Measurements from ENCODE around the gene DESI1. TPM values are rescaled to one million over a fixed set of nuclear protein-coding genes. Genes with fewer than 3 reads are reported as not detected.
"Not testable (repeated sequence)": the region's sequence is repeated elsewhere in the genome, so short reads cannot be mapped to it uniquely, and the experiment has no call there.

DESI1 gene
- polyA plus RNA-seq, 3 donors = 23.6 to 25.6 (median 24.2) TPM

DNA sequence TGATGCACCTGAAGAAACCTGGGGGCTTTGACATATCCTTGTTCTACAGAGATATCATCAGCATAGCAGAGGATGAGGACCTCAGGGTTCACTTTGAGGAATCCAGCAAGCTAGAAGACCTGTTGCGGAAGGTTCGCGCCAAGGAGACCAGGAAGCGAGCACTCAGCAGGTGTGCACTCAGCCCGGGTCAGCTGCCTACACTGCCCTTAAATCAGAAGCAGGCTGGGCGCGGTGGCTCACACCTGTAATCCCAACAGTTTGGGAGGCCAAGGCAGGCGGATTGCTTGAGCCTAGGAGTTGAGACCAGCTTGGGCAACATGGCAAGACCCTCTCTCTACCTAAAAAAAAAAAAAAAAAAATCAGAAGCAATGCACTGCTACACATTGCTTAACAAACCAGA is 16.8 kb upstream of the DESI1 start:
- not testable (repeated sequence) for DNase-seq (ENCODE audit: low read depth in 3 of 3, low spot score in 2 of 3)

GRCh38 chr22:41636467-41636866 is 15.6 kb upstream of the DESI1 start:
- no peak for DNase-seq (ENCODE audit: low read depth in 3 of 3, low spot score in 2 of 3)

DNA sequence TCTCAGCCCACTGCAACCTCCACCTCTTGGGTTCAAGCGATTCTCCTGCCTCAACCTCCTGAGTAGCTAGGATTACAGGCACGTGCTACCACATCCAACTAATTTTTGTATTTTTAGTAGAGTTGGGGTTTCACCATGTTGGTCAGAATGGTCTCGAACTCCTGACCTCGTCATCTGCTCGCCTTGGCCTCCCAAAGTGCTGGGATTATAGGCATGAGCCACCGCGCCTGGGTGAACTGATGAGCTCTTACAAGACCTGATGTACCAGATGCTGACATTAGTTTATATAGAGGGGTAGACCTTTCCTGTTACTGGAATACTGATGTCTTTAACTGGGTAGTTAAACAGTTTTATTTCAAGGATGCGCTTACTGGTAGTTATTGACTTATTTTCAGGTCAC is 13.8 kb upstream of the DESI1 start:
- not testable (repeated sequence) for DNase-seq (ENCODE audit: low read depth in 3 of 3, low spot score in 2 of 3)

- DNase-seq (ENCODE audit: low read depth in 3 of 3, low spot score in 2 of 3) = not testable (repeated sequence)
Observed at GRCh38 chr22:41631615-41632014, 10.8 kb upstream of the DESI1 start.

DNA sequence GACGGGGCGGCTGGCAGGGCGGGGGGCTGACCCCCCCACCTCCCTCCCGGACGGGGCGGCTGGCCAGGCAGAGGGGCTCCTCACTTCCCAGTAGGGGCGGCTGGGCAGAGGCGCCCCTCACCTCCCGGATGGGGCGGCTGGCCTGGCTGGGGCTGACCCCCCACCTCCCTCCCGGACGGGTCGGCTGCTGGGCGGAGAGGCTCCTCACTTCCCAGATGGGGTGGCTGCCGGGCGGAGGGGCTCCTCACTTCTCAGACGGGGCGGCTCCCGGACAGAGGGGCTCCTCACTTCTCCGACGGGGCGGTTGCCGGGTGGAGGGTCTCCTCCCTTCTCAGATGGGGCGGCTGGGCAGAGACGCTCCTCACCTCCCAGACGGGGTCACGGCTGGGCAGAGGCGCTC is 10.3 kb upstream of the DESI1 start:
- DNase-seq (ENCODE audit: low read depth in 3 of 3, low spot score in 2 of 3) = not testable (repeated sequence)

DNA sequence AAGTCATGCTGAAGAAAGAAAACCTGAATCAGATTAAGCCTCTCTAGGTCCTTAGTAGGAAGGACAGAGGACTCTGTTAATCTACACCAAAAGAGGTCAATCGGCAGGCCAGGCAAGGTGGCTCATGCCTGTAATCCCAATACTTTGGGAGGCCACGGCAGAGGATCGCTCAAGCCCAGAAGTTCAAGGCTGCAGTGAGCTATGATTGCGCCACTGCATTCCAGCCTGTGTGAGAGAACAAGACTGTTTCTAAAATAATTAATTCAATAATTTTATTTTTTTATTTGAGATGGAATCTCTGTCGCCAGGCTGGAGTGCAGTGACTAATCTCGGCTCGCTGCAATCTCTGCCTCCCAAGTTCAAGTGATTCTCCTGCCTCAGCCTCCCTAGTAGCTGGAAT is 4.7 kb upstream of the DESI1 start:
- DNase-seq (ENCODE audit: low read depth in 3 of 3, low spot score in 2 of 3) = no peak

DNA sequence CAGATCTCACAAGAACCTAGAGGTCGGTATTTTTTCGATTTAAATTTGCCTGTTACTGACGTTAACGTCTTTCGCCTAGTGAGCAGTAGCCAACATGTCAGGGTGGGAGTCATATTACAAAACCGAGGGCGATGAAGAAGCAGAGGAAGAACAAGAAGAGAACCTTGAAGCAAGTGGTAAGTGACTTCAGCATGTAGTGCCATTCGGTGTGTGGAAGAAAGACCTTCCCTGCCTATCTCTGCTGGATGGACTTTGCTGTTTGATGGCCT is 1.0 kb upstream of the DESI1 start:
- DNase-seq (ENCODE audit: low read depth in 3 of 3, low spot score in 2 of 3) = no peak

DNA sequence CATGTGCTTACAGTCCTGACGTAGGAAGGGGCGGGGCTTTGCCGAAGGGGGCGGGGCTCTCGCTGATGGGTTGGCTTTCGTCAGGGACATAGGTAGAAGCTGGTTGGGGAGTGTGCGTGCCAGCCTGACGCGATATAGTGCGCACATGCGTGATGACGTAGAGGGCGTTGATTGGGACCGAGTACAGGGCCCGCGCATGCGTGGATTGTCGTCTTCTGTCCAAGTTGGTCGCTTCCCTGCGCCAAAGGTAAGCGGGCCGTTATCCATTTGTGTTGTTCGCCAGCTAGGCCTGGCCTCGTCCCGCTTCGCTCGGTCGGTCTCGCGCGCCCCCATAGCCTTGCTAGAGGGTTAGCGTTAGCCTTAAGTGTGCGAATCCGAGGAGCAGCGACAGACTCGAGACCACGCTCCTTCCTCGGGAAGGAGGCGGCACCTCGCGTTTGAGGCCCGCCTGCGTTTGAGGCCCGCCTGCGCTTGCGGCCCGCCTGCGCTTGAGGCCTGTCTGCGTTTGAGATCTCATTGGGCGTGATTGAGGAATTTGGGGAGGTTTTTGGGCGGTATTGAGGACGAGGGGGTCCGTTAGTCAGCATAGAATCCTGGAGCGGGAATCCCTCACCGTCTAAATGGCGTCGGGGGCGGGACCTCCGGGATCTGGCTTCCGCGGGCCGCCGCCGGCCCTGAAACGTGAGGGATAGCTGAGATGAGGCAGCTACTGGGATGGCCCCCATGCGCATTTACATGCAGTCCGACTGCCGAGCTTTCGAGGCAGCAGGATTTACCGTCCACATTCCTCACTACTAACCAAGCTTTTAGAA is 462 bp upstream of the DESI1 start, which contains the start of gene XRCC6:
TSS of gene XRCC6 (plus strand) at position 197 of the 812 bp plus-strand sequence. CDS start 710 bp downstream, outside the sequence.
- DNase-seq (ENCODE audit: low read depth in 3 of 3, low spot score in 2 of 3) = peak; percentile 98 to 99 (median 99)

DNA sequence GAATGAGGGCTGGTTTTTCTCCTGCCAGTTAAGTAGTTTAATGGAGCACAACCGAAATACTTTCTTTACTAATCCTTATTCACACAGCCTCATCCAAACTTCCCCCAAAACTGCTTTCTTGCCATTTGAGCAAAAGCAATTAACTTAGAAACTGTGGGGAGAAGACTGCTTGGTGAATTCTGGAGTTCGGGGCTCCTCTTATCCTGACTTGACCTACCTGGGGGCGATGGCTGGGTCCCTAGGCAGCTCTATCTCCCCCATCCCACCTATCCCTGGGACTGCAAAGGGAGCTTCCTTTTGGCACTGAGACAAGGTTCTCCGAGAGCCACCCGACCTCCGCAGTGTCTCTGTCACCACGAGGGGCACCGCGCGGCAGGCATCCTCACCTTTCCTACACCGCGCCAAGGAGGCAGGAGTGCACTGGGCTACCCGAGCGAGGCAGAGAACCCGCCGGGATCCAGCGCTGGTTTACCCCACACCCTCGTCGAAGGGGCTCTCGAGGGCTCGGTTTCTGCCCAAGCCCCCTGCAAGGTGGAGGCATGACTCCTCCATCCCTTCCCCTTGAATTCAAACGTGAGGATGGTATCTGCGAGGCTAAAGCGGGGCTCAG is 759 bp downstream of the DESI1 start:
- DNase-seq (ENCODE audit: low read depth in 3 of 3, low spot score in 2 of 3) = peak in 1 of 3 donors; percentile 10

GRCh38 chr22:41613456-41613855 is 7.4 kb downstream of the DESI1 start:
- DNase-seq (ENCODE audit: low read depth in 3 of 3, low spot score in 2 of 3) = no peak

DNA sequence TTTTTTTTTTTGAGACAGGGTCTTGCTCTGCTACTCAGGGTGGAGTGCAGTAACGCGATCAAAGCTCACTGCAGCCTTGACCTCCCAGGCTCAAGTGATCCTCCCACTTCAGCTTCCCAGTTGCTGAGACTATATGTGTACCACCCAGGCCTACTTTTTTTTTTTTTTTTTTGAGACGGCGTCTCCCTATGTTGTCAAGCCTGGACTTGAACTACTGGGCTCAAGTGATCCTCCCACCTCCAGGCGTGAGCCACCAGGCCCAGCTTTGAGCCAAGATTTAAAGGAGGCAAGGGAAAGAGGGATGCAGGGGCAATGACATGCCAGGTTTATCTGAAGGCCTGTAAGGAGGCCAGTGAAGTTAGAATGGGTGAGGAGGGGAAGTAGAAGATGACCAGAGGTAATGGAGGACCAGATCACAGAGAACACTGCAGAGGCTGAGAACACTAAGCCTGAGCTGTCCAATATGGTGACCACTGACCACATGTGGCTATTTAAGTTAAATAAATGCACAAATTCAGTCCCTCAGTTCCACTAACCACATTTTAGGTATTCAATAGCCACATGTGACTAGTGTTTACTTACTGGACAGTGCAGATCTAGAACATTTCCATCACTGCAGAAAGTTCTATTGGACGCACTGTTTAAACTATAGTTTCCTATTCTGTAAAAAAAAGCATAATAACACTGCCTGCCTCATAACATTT is 8.1 kb downstream of the DESI1 start:
- DNase-seq (ENCODE audit: low read depth in 3 of 3, low spot score in 2 of 3) = no peak

DNA sequence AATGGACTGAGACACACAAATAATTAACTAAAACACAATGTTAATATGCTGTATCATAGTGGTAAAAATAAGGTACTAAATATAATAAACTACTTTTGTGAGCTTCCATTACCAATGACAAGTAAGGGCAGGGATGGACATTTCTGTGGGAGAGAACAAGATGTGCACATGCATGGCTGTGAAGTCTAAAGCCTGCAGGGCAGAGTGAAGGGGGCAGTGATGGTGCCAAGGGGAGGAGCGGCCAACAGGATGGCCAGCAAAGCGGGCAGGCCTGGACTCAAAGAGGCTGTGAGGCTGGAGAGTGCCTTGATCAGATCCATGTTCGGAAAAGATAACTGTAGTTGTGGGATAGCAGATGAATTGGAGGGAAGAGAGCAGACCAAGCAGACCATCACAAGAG is 12.5 kb downstream of the DESI1 start:
- no peak for DNase-seq (ENCODE audit: low read depth in 3 of 3, low spot score in 2 of 3)

DNA sequence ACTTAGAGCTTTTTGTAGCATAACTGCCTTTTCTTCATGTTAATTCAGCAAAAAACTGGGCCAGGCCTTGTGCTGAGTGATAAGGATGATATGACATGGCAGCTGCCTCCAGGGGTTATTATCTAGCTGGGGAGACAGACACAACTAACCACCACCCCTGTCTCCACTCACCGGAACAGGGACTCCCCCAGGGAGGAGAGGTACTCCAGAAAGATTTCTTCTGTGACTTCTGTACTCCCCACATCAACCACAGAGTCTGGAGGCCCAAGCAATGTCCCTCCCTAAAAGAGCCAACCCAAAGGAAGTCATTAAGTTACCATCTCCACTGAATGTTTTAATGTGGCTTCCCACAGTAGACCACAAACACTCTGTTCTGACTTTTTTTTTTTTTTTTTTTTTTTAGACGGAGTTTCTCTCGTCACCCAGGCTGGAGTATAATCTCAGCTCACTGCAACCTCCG is 16.9 kb downstream of the DESI1 start:
- DNase-seq (ENCODE audit: low read depth in 3 of 3, low spot score in 2 of 3) = no peak

- no peak for DNase-seq (ENCODE audit: low read depth in 3 of 3, low spot score in 2 of 3)
Observed at GRCh38 chr22:41600976-41601375, 19.9 kb downstream of the DESI1 start.

DNA sequence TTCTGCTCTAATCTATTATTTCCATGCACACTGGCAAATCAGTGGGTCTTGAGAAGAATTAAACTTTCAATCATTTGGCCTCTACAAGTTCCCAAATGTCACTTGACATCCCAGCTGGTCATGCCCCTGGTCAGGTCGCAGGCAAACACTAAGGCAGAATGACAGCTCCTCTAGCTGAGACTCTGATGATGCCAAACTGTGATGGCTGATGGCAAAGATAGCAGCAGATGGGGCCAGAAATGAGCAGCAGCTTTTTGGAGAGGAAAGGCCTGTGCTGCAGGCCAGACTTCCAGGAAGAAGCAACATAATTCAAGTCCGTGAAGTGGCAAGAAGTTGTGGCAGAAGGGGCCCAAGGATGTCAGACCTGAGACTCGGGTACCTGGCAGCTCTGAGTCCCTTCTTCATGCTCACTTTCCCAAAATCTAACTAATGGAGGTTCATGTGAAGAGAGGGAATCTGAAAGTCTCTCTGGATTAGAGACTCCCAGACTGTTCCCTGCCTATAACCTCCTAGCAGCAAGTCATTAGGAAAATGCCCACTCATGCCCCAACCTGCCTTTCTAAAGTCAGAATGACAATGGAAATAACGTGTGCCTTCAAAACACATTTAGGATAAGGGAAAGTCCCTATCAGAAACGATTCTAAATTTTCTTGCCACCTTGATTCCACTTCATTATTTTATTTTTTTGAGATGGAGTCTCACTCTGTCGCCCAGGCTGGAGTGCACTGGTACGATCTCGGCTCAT is 21.8 kb downstream of the DESI1 start:
- DNase-seq (ENCODE audit: low read depth in 3 of 3, low spot score in 2 of 3) = no peak

- DNase-seq (ENCODE audit: low read depth in 3 of 3, low spot score in 2 of 3) = no peak
Observed at GRCh38 chr22:41598081-41598480, 22.8 kb downstream of the DESI1 start.

- no peak for DNase-seq (ENCODE audit: low read depth in 3 of 3, low spot score in 2 of 3)
Observed at GRCh38 chr22:41597635-41597953, 23.2 kb downstream of the DESI1 start.

DNA sequence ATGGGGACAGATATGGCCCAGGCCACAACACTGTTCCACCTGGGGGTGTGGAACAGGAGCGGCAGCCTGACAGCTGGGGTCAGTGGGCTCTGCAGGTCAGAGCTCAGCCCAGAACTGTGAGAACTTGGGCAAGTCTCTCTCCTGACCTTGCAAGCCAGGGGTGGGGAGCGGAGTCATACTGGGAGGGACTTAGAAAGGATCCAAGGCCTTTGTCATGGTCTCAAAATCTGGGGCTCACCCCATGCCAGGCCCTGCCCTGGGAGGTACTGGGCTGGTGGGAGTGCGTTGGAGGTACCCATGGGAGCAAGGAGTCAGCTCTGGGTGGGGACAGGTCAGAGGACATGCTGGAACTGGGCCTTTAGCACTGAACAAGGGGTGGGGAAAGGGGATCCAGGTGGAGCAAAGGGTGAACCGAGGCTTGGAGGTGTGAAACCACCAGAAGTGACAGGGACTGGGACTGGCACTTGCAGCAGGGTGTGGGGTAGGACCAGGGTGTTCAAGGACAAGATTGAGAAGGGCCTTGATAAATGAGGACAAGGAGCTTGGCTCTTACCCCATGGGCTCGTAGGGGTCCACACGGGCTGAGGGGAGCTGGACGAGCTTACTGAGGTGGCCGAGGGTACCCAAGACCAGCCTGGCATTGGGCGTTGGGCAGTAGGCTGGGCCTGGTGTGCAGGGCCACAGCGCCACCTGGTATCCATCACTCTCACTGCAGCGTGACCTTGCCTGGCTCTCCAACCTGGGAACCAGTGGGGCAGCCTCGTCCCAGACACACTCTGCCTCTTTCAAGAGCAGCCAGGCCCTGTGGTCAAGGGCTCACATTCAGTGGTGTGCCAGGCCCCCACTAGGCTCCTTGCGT is 23.8 kb downstream of the DESI1 start:
- DNase-seq (ENCODE audit: low read depth in 3 of 3, low spot score in 2 of 3) = no peak

DNA sequence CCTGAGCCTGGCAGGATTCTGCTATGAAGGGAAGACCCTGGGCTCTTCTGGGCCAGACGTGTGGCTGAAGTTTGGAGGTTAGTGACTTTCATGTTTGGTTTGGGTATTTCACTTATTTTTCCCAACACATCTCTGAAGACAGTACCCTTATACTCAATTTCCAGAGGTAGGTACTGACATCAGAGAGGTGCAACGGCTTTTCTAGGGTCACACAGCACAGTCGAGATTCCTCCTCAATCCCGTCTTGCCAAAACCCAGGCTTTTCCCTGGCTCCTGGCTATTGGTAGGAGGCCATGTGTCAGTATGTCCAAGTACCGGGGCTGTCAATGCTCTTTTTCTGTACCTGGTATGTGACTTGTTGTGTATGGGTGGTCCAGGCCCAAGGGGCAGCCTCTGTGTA is 25.1 kb downstream of the DESI1 start:
- no peak for DNase-seq (ENCODE audit: low read depth in 3 of 3, low spot score in 2 of 3)

DNA sequence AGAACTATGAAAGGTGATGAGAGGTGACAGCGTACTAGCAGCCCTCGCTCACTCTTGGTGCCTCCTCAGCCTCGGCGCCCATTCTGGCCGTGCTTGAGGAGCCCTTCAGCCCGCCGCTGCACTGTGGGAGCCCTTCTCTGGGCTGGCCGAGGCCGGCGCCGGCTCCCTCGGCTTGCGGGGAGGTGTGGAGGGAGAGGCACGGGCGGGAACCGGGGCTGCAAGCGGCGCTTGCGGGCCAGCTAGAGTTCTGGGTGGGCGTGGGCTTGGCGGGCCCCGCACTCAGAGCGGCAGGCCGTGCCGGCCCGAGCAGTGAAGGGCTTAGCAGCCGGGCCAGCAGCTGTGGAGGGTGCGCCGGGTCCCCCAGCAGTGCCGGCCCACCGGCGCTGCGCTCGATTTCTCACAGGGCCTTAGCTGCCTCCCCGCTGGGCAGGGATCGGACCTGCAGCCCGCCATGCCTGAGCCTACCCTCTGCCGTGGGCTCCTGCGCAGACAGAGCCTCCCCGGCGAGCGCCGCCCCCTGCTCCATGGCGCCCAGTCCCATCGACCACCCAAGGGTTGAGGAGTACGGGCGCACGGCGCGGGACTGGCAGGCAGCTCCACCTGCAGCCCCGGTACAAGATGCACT is 27.4 kb downstream of the DESI1 start:
- DNase-seq (ENCODE audit: low read depth in 3 of 3, low spot score in 2 of 3) = not testable (repeated sequence)
